ENCODE measurements around the gene RAB44.
"Not testable (repeated sequence)": the region's sequence is repeated elsewhere in the genome, so short reads cannot be mapped to it uniquely, and the experiment has no call there.

Gene RAB44

GRCh38 chr6:36685926-36686667, 11.5 kb upstream of the RAB44 start:
- DNase-seq (ENCODE audit: low spot score): no peak

- DNase-seq (ENCODE audit: low spot score): no peak
These were observed 10.7 kb upstream of the RAB44 start for GRCh38 chr6:36686668-36687513.

GRCh38 chr6:36688063-36688738, 9.4 kb upstream of the RAB44 start:
- no peak for DNase-seq (ENCODE audit: low spot score)

DNA sequence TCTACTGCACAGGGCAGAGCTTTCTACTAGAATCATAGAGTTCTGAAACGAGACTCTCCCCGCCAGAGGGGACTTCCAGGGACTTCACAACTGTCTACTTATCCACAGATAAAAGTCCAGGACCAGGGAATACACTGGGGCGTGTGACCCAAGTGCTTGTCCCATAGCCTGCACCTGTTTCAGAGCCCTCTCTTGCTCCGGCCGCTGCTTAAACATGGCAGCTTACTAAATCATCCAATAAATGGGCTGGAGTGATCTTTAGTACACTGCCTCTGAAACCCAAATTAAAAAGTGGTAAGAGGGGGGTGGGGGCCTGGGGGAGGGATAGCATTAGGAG, 8.9 kb upstream of the RAB44 start:
- no peak for DNase-seq (ENCODE audit: low spot score)

DNA sequence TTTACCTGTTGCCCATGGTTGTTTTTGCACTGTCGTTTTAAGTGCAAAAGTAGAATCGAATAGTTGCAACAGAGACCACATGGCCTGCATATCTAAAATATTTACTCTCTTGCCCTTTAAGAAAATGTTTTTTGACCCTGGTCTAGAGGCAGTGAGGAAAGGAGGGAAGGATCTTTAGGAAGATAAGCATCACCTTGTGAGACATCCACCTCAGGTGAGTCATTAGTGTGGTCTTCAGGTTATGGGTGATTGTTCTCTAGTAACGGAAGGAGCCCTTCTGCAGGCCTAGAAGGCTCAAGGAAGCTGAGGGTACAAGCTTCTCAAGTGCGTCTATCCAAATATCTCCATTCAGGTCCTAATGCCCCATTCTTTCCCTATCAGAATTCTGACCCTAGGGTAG, 6.6 kb upstream of the RAB44 start:
- no peak for DNase-seq (ENCODE audit: low spot score)

DNA sequence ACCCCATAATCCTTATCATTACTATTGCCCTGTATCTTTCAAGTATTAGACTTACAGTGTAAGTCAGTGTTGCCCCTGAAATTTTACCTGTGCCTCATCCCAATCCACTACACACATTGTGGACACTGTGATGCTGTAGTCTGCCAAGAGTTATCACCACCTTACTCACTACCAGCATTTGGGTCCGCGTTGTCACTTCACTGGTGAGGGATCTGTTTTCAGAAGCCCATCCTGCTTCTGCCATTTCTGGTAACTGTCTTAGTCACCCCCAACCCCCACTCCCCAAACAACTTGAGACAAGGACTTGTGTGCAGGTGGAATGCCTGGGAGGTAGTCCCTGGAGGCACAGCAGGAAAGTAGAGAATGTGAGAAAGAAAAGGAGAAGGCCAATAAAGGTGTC, 6.0 kb upstream of the RAB44 start:
- no peak for DNase-seq (ENCODE audit: low spot score)

GRCh38 chr6:36692220-36692619, 5.4 kb upstream of the RAB44 start:
- DNase-seq (ENCODE audit: low spot score): no peak

DNA sequence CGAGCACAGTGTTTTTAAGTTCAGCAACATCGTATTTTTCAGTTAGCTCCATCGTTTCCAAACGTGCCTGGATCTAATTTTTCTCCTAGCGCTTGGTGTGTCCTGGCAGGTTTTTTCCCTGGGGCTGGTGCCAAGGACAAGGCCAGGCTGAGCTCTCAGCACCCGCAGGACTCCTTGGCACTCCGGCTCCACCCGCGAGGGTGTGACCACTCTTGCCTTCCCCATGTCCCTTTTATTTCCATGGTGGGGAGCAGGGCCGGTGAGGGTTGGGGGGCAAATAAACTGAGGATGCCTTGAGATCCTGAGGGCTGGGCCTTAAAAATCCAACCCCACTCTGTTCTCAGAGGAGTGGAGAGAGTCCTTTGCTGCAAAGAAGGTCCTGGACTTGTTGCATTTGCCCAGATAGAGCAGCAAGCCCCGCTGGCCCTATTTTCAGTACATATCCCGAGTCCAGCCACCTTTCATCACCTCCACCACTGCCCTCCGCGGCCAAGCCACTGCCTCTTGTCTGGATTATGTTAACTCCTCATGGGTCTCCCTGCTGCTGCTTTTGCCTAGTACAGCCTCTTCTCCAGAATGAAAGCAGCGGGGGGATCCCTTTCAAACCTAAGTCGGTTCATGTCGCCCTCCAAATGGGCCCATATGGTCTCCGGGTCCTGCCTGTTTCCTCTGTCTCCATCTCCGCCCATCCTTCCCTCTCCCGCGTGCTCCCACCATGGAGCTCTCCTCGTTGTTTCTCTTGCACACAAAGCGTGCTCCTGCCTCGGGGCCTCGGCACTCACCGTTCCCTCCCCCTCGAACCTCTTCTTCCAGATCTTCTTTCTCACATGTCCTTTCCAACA, 4.5 kb upstream of the RAB44 start:
- no peak for DNase-seq (ENCODE audit: low spot score)

GRCh38 chr6:36694616-36695015, 3.0 kb upstream of the RAB44 start:
- no peak for DNase-seq (ENCODE audit: low spot score)

DNA sequence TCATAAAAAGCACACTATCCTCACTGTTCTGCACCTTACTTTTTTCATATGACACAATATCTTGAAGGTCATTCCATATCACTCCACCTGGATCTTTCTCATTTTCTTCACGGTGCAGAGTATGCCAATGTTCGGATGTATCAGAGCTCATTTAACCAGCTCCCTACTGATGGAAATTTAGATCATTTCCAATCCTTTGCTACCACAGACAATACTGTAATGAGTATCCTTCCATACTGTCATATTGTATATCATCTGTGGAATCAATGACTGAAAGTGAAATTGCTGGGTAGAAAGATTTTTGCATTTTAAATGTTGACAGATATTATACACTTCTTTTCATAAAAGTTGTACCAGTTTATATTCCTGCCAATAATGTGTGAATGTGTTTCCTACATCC, 2.2 kb upstream of the RAB44 start:
- no peak for DNase-seq (ENCODE audit: low spot score)

DNA sequence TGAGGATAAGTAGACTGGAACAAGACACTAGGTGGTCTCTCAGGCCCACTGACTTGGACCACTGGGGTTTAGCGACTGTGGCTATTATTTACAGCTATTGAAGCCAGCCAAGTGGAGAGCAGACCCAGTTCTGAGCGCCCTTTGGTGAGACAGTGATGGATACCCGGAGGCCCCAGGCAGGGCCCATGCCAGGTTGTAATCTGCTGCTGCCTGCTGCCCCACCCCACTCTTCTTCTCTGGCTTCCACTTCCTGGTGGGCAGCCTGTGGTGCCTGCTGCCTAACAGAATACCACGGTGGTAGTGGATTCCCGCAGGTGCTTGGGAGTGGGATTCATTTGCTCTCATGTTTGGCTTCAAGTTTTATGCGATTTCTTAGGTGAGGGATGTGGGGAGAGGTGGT, 570 bp downstream of the RAB44 start:
- no peak for DNase-seq (ENCODE audit: low spot score)

DNA sequence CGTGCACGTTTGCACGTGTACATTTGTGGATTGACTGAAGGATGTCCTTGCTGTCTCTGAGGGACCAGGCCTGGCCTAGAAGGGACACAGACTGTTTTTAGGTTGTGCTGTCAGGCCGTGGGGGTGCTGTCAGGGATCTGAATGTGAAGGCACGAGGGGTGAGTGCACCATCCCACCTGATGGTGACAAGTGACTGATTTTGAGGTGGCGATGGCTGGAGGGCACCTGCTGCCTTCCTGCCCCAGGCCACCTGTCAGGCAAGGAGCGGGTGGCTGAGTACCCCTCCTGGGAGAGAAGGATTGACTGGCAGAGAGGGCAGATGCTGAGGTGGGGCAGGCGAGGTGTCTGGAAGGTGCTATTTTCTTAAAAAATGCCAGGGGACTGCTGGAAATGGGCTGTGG, 1.2 kb downstream of the RAB44 start:
- no peak for DNase-seq (ENCODE audit: low spot score)

- DNase-seq (ENCODE audit: low spot score): no peak
These were observed 1.7 kb downstream of the RAB44 start for GRCh38 chr6:36699348-36699747.

DNA sequence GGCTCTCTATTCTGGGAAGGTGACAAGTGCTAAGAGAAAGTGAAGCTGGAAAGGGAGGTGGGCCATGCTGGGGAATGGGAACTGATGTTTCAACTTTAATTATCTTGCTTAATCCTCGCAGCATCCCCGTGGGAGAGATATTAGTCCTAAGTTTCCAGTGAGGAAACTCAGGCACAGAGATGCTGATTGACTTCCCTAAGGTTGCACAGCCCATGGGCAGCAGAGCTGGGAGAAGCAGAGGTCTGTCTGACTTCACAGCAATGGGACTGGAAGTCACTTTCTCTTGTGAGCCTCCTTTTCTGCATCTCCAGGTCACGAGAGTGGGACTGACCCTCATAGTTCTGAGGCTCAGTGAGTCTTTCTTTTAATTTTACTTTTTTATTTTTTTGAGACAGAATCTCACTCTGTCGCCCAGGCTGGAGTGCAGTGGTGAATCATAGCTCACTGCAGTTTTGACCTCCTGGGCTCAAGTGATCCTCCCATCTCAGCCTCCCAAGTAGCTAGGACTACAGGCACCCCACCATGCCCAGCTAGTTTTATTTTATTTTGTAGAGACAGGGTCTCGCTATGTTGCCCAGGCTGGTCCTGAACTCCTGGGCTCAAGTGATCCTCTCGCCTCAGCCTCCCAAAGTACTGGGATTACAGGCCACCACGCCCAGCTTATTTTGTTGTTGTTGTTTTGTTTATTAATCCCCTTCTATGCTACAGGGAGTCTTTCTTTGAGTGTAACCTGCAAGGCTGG, 2.6 kb downstream of the RAB44 start:
- DNase-seq (ENCODE audit: low spot score): no peak

DNA sequence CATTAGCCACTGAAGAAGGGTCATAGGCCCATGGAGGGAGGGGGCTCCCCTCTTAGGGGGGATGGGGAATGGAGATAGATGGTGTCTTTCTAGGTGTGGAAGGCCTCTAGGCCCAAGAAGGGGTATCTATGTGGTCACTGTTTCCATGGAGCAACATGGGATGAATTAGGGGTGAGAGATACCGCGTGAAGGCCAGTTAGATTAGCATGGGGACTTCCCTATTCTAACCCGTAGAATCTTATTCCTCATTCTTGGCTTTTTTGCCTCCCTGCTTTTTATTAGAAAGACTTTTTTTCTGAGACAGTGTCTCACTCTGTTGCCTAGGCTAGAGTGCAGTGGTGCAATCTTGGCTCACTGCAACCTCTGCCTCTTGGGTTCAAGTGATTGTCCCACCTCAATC, 3.2 kb downstream of the RAB44 start:
- DNase-seq (ENCODE audit: low spot score): no peak

DNA sequence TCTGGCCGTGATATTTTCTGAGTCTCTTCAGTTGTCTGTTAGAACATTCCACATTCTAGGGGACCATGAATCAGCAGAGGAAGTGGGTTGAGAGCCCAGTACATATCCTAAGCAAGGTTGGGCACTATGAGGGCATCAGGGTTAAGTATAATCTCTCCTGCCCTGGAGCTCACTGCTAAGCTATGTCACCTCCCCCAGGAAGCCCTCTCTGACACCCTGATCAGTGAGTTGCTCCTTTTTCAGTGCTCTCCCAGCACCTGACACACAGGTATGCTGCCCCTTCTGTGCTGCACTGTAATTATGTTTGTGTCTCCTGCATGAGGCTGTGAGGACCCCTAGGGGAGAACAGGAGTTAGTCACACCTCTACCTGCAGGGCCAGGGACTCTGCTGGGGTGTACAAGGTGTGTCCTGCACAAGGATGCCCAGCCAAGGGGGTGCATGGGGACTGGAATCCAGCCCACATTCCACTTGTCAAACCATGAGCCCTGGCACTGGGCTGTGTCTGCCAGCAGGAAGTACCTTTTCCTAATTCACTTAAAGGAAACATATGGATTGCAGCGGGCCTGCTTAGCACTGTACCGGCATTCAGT, 3.9 kb downstream of the RAB44 start:
- DNase-seq (ENCODE audit: low spot score): no peak

DNA sequence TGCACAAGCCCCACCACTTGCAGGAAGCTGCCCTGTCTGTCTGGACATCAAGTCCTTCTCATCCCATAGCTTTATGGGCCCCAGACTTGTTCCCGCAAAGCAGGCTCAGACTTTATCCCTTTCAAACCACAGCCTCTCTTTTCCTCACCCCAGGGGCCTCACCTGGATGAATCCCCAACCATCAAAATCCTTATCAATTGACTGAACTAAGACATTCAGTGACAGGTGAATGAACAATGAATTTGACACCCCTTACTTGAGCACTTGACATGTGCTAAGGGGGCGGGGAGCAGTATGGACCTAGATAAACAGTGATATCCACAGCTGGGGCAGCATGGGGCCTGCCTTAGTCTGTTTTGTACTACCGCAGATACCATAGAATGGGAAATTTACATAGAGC, 5.0 kb downstream of the RAB44 start:
- DNase-seq (ENCODE audit: low spot score): no peak

DNA sequence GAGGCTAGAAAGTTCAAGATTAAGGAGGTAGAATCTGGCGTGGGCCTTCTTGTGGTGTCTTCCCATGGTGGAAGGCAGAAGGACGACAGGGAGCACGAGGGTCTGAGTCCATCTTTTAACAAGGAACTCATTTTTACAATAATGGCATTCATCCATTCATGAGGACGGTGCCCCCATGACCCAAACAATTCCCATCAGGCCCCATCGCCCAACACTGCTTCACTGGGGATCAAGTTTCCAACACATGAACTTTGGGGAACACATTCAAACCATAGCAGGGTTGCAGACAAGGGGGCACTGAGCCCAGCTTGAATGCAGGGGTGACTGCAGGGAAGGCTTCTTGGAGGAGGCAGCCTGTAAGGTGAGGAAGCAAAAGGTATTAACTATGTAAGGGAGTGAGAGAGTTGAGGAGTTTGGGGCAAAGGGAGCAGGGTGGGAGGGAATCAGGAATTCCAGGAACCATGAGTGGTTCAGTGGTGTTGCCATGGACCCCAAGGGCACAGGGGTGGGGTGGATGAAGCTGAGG, 5.5 kb downstream of the RAB44 start:
- no peak for DNase-seq (ENCODE audit: low spot score)

- no peak for DNase-seq (ENCODE audit: low spot score)
These were observed 6.4 kb downstream of the RAB44 start for GRCh38 chr6:36703982-36704381.

- DNase-seq (ENCODE audit: low spot score): not testable (repeated sequence)
These were observed 7.4 kb downstream of the RAB44 start for GRCh38 chr6:36704961-36705577.

Measured in putamen (tissue), 1 donor.